ENCODE measurements around the gene DAB2IP.

DAB2IP gene

DNA sequence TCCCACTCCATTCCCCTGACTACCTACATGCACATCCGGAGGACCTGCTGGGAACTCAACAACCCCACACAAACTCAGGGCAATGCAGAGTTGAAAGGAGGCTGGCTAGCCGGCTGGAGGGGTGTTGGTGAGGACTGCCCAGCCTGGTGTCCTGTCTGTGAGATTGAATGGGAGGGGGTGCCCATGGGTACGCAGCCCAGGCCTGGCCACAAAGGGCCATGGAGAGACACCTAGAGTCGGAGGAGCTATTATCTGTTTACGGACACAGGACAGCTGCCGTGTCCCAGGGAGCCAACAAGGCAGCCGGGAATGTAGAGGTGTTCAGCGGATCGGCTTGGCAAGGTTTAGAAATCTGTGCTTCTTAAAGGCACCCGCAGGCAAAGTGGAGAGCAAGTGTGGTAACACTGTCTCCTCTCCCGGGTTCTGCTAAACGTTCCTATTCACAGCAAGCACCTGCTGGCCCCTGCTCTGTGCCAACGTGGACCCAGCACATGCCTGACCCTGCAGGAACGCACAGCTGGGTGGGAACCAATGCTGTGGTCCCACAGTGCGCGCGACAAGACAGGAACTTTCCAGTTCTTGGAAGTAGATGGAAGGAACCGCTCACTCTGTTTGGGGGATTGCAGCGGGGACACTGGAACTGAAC is 166.7 kb downstream of the DAB2IP start:
- no peak for TF ChIP-seq EZH2phosphoT487 (IDR thresholded peaks at IDR 0.05; ENCODE audit: low read depth)
- TF ChIP-seq, protein P1, sequence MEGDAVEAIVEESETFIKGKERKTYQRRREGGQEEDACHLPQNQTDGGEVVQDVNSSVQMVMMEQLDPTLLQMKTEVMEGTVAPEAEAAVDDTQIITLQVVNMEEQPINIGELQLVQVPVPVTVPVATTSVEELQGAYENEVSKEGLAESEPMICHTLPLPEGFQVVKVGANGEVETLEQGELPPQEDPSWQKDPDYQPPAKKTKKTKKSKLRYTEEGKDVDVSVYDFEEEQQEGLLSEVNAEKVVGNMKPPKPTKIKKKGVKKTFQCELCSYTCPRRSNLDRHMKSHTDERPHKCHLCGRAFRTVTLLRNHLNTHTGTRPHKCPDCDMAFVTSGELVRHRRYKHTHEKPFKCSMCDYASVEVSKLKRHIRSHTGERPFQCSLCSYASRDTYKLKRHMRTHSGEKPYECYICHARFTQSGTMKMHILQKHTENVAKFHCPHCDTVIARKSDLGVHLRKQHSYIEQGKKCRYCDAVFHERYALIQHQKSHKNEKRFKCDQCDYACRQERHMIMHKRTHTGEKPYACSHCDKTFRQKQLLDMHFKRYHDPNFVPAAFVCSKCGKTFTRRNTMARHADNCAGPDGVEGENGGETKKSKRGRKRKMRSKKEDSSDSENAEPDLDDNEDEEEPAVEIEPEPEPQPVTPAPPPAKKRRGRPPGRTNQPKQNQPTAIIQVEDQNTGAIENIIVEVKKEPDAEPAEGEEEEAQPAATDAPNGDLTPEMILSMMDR (IDR thresholded peaks at IDR 0.05; ENCODE audit: low read depth, low read length), result no peak
- H2AFZ ChIP-seq (ENCODE audit: low read depth, low read length), result no peak overlapping the region
- H3K4me1 ChIP-seq (ENCODE audit: low read length), result peaks cover 25% of the 10 kb centered on the region
- no peak overlapping the region for H3K4me2 ChIP-seq (ENCODE audit: low read length)
- no peaks in the 10 kb centered on the region for H4K20me1 ChIP-seq (ENCODE audit: insufficient read depth, low read length)
- no peak overlapping the region for H3K4me3 ChIP-seq (ENCODE audit: low read length)
- no peaks in the 10 kb centered on the region for H3K27me3 ChIP-seq (ENCODE audit: low read depth, low read length)
- no peak overlapping the region for H3K27ac ChIP-seq (ENCODE audit: low read length)
- no peaks in the 10 kb centered on the region for H3K36me3 ChIP-seq (replicated peaks; ENCODE audit: low read depth, low read length)
- no peaks in the 10 kb centered on the region for H3K9me3 ChIP-seq (ENCODE audit: insufficient read depth, low read length)
- no peaks in the 10 kb centered on the region for H3K79me2 ChIP-seq (ENCODE audit: low read length)
- no peak overlapping the region for H3K9ac ChIP-seq (ENCODE audit: low read length)

DNA sequence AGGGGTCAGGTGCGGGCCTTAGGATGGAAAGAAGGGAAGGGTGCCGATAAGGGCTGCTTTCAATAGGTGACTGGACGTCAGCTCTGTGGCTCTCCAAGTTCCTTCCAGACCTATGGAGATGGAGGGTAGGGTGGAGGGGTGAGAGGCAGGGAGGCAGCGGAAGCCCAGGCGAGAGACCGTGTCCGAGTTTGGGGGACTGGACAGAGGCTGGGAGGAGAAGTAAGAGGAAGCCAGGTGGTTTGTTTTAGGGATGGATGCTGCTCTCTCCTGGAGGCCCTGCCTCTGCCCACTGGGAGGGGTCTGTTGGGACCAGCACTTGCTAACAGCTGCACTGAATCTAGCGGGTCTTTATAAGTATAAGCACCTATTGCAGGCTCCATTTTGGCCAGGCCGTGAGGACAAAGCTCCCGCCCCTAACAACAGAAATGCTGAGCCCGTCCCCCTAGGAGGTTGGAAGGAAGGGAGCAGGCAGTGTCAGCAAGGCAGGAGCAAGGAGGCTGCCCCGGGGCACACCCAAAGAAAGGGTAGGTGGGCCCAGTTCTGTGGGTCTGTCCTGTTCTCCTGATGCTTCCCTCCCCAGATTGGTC is 167.5 kb downstream of the DAB2IP start:
- Histone ChIP-seq H2AFZ (ENCODE audit: low read depth, low read length) (no peak overlapping the region), H3K79me2 (ENCODE audit: low read length) (no peaks in the 10 kb centered on the region), H3K27me3 (ENCODE audit: low read depth, low read length) (no peaks in the 10 kb centered on the region), H3K9ac (ENCODE audit: low read length) (no peak overlapping the region), H3K9me3 (ENCODE audit: insufficient read depth, low read length) (no peaks in the 10 kb centered on the region), H3K4me1 (ENCODE audit: low read length) (peaks cover 25% of the 10 kb centered on the region), H3K36me3 (replicated peaks; ENCODE audit: low read depth, low read length) (no peaks in the 10 kb centered on the region), H3K4me2 (ENCODE audit: low read length) (no peak overlapping the region), H3K27ac (ENCODE audit: low read length) (no peak overlapping the region), H3K4me3 (ENCODE audit: low read length) (no peak overlapping the region), H4K20me1 (ENCODE audit: insufficient read depth, low read length) (no peaks in the 10 kb centered on the region)
- no peak for TF ChIP-seq EZH2phosphoT487 (IDR thresholded peaks at IDR 0.05; ENCODE audit: low read depth)
- TF ChIP-seq, protein P1 (IDR thresholded peaks at IDR 0.05; ENCODE audit: low read depth, low read length), result no peak

DNA sequence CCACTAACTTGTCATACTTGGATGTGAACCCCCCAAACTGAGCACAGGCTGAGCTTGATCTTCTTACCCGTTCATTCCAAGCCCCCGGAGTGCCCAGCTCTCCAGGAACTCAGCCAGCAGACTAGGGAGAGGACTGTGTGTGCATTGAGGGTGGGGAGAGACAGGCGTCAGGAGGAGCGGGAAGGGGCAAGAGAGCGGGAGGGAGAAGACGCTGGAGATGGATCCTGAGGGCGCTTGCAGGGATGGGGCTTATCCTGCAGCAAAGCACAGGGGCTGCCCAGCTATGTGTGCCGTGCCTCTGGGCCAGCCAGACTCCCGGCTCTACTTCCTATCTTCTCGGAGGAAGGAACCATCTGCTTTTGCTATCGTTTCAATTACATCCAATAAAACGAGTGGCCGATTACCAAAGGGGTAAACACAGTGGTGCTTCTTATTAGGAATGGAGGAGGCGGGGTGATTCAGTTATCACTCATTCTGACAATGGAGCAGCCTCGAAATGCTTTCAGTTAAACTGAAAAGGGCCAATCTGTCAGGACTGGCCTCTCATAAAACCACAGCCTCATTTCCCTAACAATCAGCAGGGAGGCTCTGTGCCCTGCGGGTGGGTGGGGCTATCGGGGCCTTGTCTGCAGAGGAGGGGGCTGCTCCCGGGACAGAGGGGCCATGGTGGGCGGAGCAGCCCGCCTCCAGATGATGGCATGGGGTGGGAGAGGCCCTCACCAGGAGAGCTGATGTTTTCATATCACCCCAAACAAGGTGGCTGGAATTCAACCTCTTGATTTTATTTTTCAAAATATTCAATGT is 168.2 kb downstream of the DAB2IP start:
- H3K9ac ChIP-seq (ENCODE audit: low read length), result no peak overlapping the region
- H3K4me1 ChIP-seq (ENCODE audit: low read length), result peaks cover 25% of the 10 kb centered on the region
- no peaks in the 10 kb centered on the region for H4K20me1 ChIP-seq (ENCODE audit: insufficient read depth, low read length)
- H3K36me3 ChIP-seq (replicated peaks; ENCODE audit: low read depth, low read length), result no peaks in the 10 kb centered on the region
- H3K9me3 ChIP-seq (ENCODE audit: insufficient read depth, low read length), result no peaks in the 10 kb centered on the region
- H2AFZ ChIP-seq (ENCODE audit: low read depth, low read length), result no peak overlapping the region
- H3K27me3 ChIP-seq (ENCODE audit: low read depth, low read length), result no peaks in the 10 kb centered on the region
- no peak overlapping the region for H3K4me2 ChIP-seq (ENCODE audit: low read length)
- TF ChIP-seq, protein P1 (IDR thresholded peaks at IDR 0.05; ENCODE audit: low read depth, low read length), result no peak
- no peak for TF ChIP-seq EZH2phosphoT487 (IDR thresholded peaks at IDR 0.05; ENCODE audit: low read depth)
- no peak overlapping the region for H3K4me3 ChIP-seq (ENCODE audit: low read length)
- H3K79me2 ChIP-seq (ENCODE audit: low read length), result no peaks in the 10 kb centered on the region
- H3K27ac ChIP-seq (ENCODE audit: low read length), result no peak overlapping the region

All from OCI-LY3 (cell line).